Right lobe of liver (tissue), 4 donors: ENCODE results near the gene NCKAP1.

Experiments
- CTCF ChIP-seq, 4 donors: fragments of 200-600 bp in 3 of 4; fragments of 450-650 bp in 1 of 4; IDR thresholded peaks; one replicate each; pipeline versions ENCODE4 v1.5.1 to v1.8.0; 2016 to 2022; ENCODE audit warnings: antibody characterized with exemption in 4 of 4, mild to moderate bottlenecking in 2 of 4
- POLR2A ChIP-seq: fragments of 450-650 bp; IDR thresholded peaks from one replicate; pipeline ENCODE4 v1.6.1; 2017; ENCODE audit warnings: antibody characterized with exemption, mild to moderate bottlenecking
- donor health status: DM: no; HTN: no; CAD: no.
- donor health status: DM: no; HTN: no; CAD: no.
- donor health status: DM: no; HTN: yes; CAD: no.

- TF ChIP-seq CTCF (IDR thresholded peaks at IDR 0.05): no peak
- no peak for TF ChIP-seq POLR2A
These were observed 118.2 kb downstream of the NCKAP1 start for GRCh38 chr2:182920089-182920488.
